H1 (cell line): ENCODE results near the gene DUSP7. TPM values are rescaled to one million over a fixed set of nuclear protein-coding genes. Genes with fewer than 3 reads are reported as not detected.

Experiments used
- CTCF ChIA-PET: fragments of 300-600 bp; sonication (Branson Sonifier 250); formaldehyde crosslinking; loops from one replicate; lab custom pipeline; 2021; ENCODE audit not compliant: partially characterized antibody; lab: Charles Lee
- POLR2A ChIA-PET: fragments of 300-600 bp; sonication (Branson Sonifier 250); formaldehyde crosslinking; loops from one replicate; lab custom pipeline; 2021; ENCODE audit warnings: inconsistent platforms; ENCODE audit not compliant: partially characterized antibody; lab: Charles Lee
- DNase-seq, 2 experiments: peaks; one replicate each; pipeline versions ENCODE4 v3.0.0 to v3.0.0-alpha.2; 2010 to 2022; ENCODE audit warnings: low spot score in 2 of 2, low read depth in 1 of 2, mixed read lengths in 1 of 2
- FAIRE-seq: peaks from 2 replicates; lab custom pipeline; 2011; peaks lifted over from hg19 to GRCh38; lab: Jason Lieb, UNC
- H2AFZ ChIP-seq: 2 replicates; pipeline ENCODE4 v1.8.1; 2012; ENCODE audit warnings: low read length, inconsistent platforms
- H2AK5ac ChIP-seq: 2 replicates; pipeline ENCODE4 v1.6.1; 2013; ENCODE audit warnings: low read depth, low read length
- H2BK120ac ChIP-seq: replicated peaks from 2 replicates; pipeline ENCODE3; 2013; ENCODE audit warnings: low read depth, low read length, inconsistent platforms
- H2BK12ac ChIP-seq: 2 replicates; pipeline ENCODE4 v1.6.1; 2013; ENCODE audit warnings: low read depth, low read length
- H2BK15ac ChIP-seq: 2 replicates; pipeline ENCODE4 v1.6.1; 2013; ENCODE audit warnings: low read length
- H2BK20ac ChIP-seq: 2 replicates; pipeline ENCODE4 v1.6.1; 2013; ENCODE audit warnings: low read length
- H2BK5ac ChIP-seq: 2 replicates; pipeline ENCODE4 v1.6.1; 2013; ENCODE audit warnings: low read depth, low read length
- H3K14ac ChIP-seq: 2 replicates; pipeline ENCODE4 v1.6.1; 2013; ENCODE audit warnings: inconsistent platforms; ENCODE audit not compliant: insufficient read length
- H3K18ac ChIP-seq: 2 replicates; pipeline ENCODE4 v1.6.1; 2013; ENCODE audit warnings: low read length; ENCODE audit errors: extremely low read depth
- H3K23ac ChIP-seq: 2 replicates; pipeline ENCODE4 v1.6.1; 2013; ENCODE audit warnings: inconsistent platforms; ENCODE audit not compliant: insufficient read length
- H3K23me2 ChIP-seq: 2 replicates; pipeline ENCODE4 v1.6.1; 2013; ENCODE audit warnings: low read depth, low read length
- H3K27ac ChIP-seq: 2 replicates; pipeline ENCODE4 v1.6.1; 2011; ENCODE audit warnings: low read depth, low read length, inconsistent platforms
- H3K27me3 ChIP-seq, 4 experiments: replicated peaks in 1 of 4; 1 replicate in 1 of 4; 2 replicates in 3 of 4; pipeline versions ENCODE4 v1.6.1 to v1.8.1; 2011 to 2013; ENCODE audit warnings: low read length in 3 of 4, mild to moderate bottlenecking in 3 of 4, inconsistent platforms in 2 of 4, mixed read lengths in 2 of 4, moderate library complexity in 1 of 4; ENCODE audit not compliant: control insufficient read depth in 3 of 4, insufficient read depth in 3 of 4; ENCODE audit errors: extremely low read depth in 1 of 4
- H3K36me3 ChIP-seq, 4 experiments: 2 replicates each; pipeline versions ENCODE4 v1.6.1 to v1.8.1; 2011 to 2013; ENCODE audit warnings: mild to moderate bottlenecking in 4 of 4, low read length in 3 of 4, moderate library complexity in 2 of 4, control low read depth in 1 of 4, inconsistent platforms in 1 of 4; ENCODE audit not compliant: insufficient read depth in 4 of 4, control insufficient read depth in 2 of 4
- H3K4ac ChIP-seq: replicated peaks from 2 replicates; pipeline ENCODE3; 2013; ENCODE audit warnings: low read length, low read depth, mixed read lengths, inconsistent platforms; ENCODE audit not compliant: insufficient read length
- H3K4me1 ChIP-seq, 4 experiments: replicated peaks in 1 of 4; 1 replicate in 1 of 4; 2 replicates in 3 of 4; pipeline versions ENCODE4 v1.6.1 to v1.8.1; 2011 to 2013; ENCODE audit warnings: low read length in 3 of 4, inconsistent platforms in 2 of 4, mixed read lengths in 1 of 4; ENCODE audit not compliant: insufficient read depth in 4 of 4, control insufficient read depth in 3 of 4
- H3K4me2 ChIP-seq, 2 experiments: 2 replicates each; pipeline versions ENCODE4 v1.6.1 to v1.8.1; 2011 to 2013; ENCODE audit warnings: low read depth in 2 of 2, low read length in 2 of 2, control low read depth in 1 of 2, inconsistent platforms in 1 of 2, mild to moderate bottlenecking in 1 of 2; ENCODE audit not compliant: insufficient read depth in 1 of 2
- H3K4me3 ChIP-seq, 4 experiments: fragments of 200-600, 300-600 bp in 1 of 4; sonication (generic), shearing (Covaris generic), sonication (Bioruptor Twin) in 1 of 4; 2 replicates each; pipeline versions ENCODE4 v1.5.1 to v1.8.1; 2011 to 2016; ENCODE audit warnings: low read length in 4 of 4, low read depth in 3 of 4, control low read depth in 2 of 4, inconsistent platforms in 2 of 4, mild to moderate bottlenecking in 2 of 4, mixed read lengths in 1 of 4, moderate library complexity in 1 of 4; ENCODE audit not compliant: insufficient read depth in 2 of 4; ENCODE audit errors: extremely low read depth in 1 of 4
- H3K56ac ChIP-seq: replicated peaks from 2 replicates; pipeline ENCODE3; 2013; ENCODE audit warnings: low read depth, mild to moderate bottlenecking, mixed read lengths, low read length, inconsistent platforms; ENCODE audit not compliant: insufficient read length
- H3K79me1 ChIP-seq: 2 replicates; pipeline ENCODE4 v1.6.1; 2013; ENCODE audit warnings: low read depth, low read length, control low read depth
- H3K79me2 ChIP-seq, 2 experiments: 2 replicates each; pipeline versions ENCODE4 v1.6.1 to v1.8.1; 2012 to 2013; ENCODE audit warnings: low read length in 2 of 2, mild to moderate bottlenecking in 2 of 2, inconsistent platforms in 1 of 2; ENCODE audit not compliant: insufficient read depth in 2 of 2, control insufficient read depth in 1 of 2
- H3K9ac ChIP-seq, 4 experiments: replicated peaks in 1 of 4; 1 replicate in 1 of 4; 2 replicates in 3 of 4; pipeline versions ENCODE4 v1.6.1 to v1.8.1; 2011 to 2013; ENCODE audit warnings: low read depth in 3 of 4, low read length in 3 of 4, control low read depth in 2 of 4, mild to moderate bottlenecking in 2 of 4, moderate library complexity in 2 of 4, inconsistent platforms in 1 of 4; ENCODE audit errors: extremely low read depth in 1 of 4
- H3K9me3 ChIP-seq, 2 experiments: 2 replicates each; pipeline versions ENCODE4 v1.6.1 to v1.8.1; 2012 to 2013; ENCODE audit warnings: mild to moderate bottlenecking in 2 of 2, moderate library complexity in 2 of 2, control low read depth in 1 of 2, inconsistent platforms in 1 of 2, low read depth in 1 of 2, low read length in 1 of 2, mixed read lengths in 1 of 2; ENCODE audit not compliant: insufficient read depth in 2 of 2
- H4K20me1 ChIP-seq, 2 experiments: replicated peaks in 1 of 2; 2 replicates each; pipeline versions ENCODE3 to v1.8.1; 2011 to 2013; ENCODE audit warnings: inconsistent platforms in 2 of 2, low read length in 2 of 2, mild to moderate bottlenecking in 1 of 2; ENCODE audit not compliant: insufficient read depth in 2 of 2, control insufficient read depth in 1 of 2
- H4K5ac ChIP-seq: 2 replicates; pipeline ENCODE4 v1.6.1; 2013; ENCODE audit warnings: low read length, low read depth, mixed read lengths, inconsistent platforms; ENCODE audit not compliant: insufficient read length
- H4K8ac ChIP-seq: 2 replicates; pipeline ENCODE4 v1.8.0; 2013; ENCODE audit warnings: mild to moderate bottlenecking, moderate library complexity, low read length, inconsistent platforms; ENCODE audit not compliant: insufficient read depth; ENCODE audit errors: extremely low read depth
- H4K91ac ChIP-seq: replicated peaks from 2 replicates; pipeline ENCODE3; 2013; ENCODE audit warnings: low read length, mixed read lengths, inconsistent platforms; ENCODE audit not compliant: insufficient read length
- CHD1 ChIP-seq: IDR thresholded peaks from 2 replicates; pipeline ENCODE4 v1.6.1; 2012; ENCODE audit warnings: low read depth, low read length, improper control_type of control experiment
- CHD2 ChIP-seq: IDR thresholded peaks from 2 replicates; pipeline ENCODE4 v1.6.1; 2012; ENCODE audit warnings: low read length, improper control_type of control experiment
- CREB1 ChIP-seq: IDR thresholded peaks from 2 replicates; pipeline ENCODE4 v1.6.1; 2012; ENCODE audit warnings: inconsistent platforms
- EP300 ChIP-seq, 2 experiments: IDR thresholded peaks; 1 replicate in 1 of 2; 2 replicates in 1 of 2; pipeline ENCODE4 v1.6.1; 2011 to 2012; ENCODE audit warnings: low read depth in 2 of 2, low read length in 2 of 2, mild to moderate bottlenecking in 2 of 2, borderline replicate concordance in 1 of 2, inconsistent platforms in 1 of 2, moderate library complexity in 1 of 2
- FOSL1 ChIP-seq: IDR thresholded peaks from 2 replicates; pipeline ENCODE4 v1.6.1; 2011; ENCODE audit warnings: mild to moderate bottlenecking, low read depth, low read length, moderate library complexity; ENCODE audit not compliant: insufficient read depth
- HDAC6 ChIP-seq: IDR thresholded peaks from one replicate; pipeline ENCODE4 v1.7.1; 2012; ENCODE audit warnings: low read depth, mild to moderate bottlenecking, inconsistent platforms, low read length, moderate library complexity
- KDM5A ChIP-seq: fragments of 200-600 bp; IDR thresholded peaks from 2 replicates; pipeline ENCODE4 v1.7.1; 2012; ENCODE audit warnings: mild to moderate bottlenecking, low read length, inconsistent platforms, mixed read lengths
- MAFK ChIP-seq: IDR thresholded peaks from 2 replicates; pipeline ENCODE4 v1.6.1; 2012; ENCODE audit warnings: low read depth, mild to moderate bottlenecking, improper control_type of control experiment, low read length
- RFX5 ChIP-seq: IDR thresholded peaks from 2 replicates; pipeline ENCODE4 v1.6.1; 2011; ENCODE audit warnings: low read depth, low read length, improper control_type of control experiment, borderline replicate concordance
- SRF ChIP-seq: IDR thresholded peaks from 2 replicates; pipeline ENCODE4 v1.6.1; 2011; ENCODE audit warnings: mild to moderate bottlenecking, low read depth, low read length, moderate library complexity
- TAF1 ChIP-seq: IDR thresholded peaks from 2 replicates; pipeline ENCODE4 v1.6.1; 2011; ENCODE audit warnings: mild to moderate bottlenecking, low read depth, low read length
- WGBS, 2 experiments: shearing (Covaris generic) in 1 of 2; methylation state at CpG; one replicate each; pipeline versions ENCODE4 v1.1.6 to v1.1.7; 2013 to 2015; ENCODE audit warnings: low lambda C conversion rate in 2 of 2, mixed read lengths in 2 of 2, inconsistent platforms in 1 of 2, low coverage in 1 of 2, missing lambda C conversion rate in 1 of 2; ENCODE audit not compliant: insufficient replicate concordance in 2 of 2, insufficient coverage in 1 of 2, insufficient read length in 1 of 2; ENCODE audit errors: extremely low coverage in 1 of 2, missing lambda C conversion rate in 1 of 2; 5-methylcytosine and 5-hydroxymethylcytosine counted together
- polyA plus RNA-seq, 7 experiments: library from polyadenylated mRNA; depleted of rRNA in 3 of 7; stranded (reverse) in 5 of 7; unstranded in 2 of 7; fragments of >200 nt in 5 of 7; fragments of 200-250 nt in 2 of 7; gene quantifications; 1 replicate in 5 of 7; 2 replicates in 1 of 7; 4 replicates in 1 of 7; pipeline versions ENCODE4 v1.2.1 to v1.2.3, GENCODE V29; 2011 to 2013; ENCODE audit warnings: missing spikeins in 2 of 7, mixed read lengths in 2 of 7
- total RNA-seq: library from RNA; stranded (reverse); fragmentation: NEBNext Ultra II Directional; extraction: Animal tissue kit (Norgen Biotek cat#: 25700); gene quantifications from 2 replicates; pipeline ENCODE4 v1.2.1, GENCODE V29; 2021
- TF ChIP-seq, protein P1 (sequence below): IDR thresholded peaks from 2 replicates; pipeline ENCODE4 v1.6.1; 2012; ENCODE audit warnings: inconsistent platforms

Gene DUSP7
- total and polyA plus RNA-seq, 2 of the 8 experiments (the other 6 are each of a cell fraction or from before 2014, with no cell fraction given), result 19.4 to 24.9 TPM

DNA sequence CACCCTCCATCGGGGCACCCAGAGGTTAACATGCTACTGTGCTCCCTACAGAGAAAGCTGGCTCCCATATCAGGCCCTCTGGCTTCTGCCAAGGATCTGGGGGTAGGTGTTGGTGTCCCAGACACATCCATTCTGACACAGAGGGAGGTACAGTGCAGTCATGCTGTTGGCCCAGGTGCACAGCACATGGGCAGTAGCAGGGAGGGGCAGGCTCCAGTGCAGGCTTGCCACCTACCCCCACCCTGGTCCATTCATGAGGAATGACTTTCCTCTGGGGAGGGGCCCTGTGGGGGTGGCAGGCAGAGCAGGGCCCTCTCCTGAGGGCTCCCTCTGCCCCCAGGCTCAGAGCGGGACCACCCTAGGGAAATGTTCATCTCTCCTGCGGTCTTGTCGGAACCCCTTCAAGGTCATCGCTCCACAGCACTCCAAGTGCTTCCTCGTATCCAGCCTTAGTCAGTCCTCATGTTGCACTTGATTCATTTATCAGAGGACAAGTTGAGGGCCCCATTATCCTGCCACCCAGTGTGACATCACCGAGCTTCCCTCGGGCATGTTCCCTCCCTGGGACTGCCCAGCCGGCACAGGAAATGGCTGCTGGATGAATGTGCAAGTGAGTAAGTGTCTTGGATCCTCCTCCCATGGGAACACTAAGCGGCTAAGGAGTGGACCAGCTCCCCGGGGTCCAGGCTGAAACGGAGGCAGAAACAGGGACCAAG lies 10.0 kb downstream of the DUSP7 start:
- no peak overlapping the region for H3K27ac ChIP-seq
- H3K4me1 ChIP-seq, result peaks cover 0 to 8% (median 3%) of the 10 kb centered on the region in 4 experiments; a peak in 5 of 7 replicates
- no peak overlapping the region for H4K8ac ChIP-seq
- no peak overlapping the region for H4K5ac ChIP-seq
- H2AFZ ChIP-seq, result no peak overlapping the region
- H4K20me1 ChIP-seq, result no peaks in the 10 kb centered on the region
- no peak overlapping the region for H3K4me3 ChIP-seq
- peaks cover 0 to 9% (median 8%) of the 10 kb centered on the region in 4 experiments; a peak in 4 of 8 replicates for H3K36me3 ChIP-seq
- H3K4me2 ChIP-seq, result no peak overlapping the region
- H3K23ac ChIP-seq, result no peak overlapping the region
- H3K18ac ChIP-seq, result no peak overlapping the region
- H2BK120ac ChIP-seq, result no peak overlapping the region
- H3K14ac ChIP-seq, result no peak overlapping the region
- H3K79me1 ChIP-seq, result no peaks in the 10 kb centered on the region
- H3K9me3 ChIP-seq, result no peaks in the 10 kb centered on the region
- H3K27me3 ChIP-seq, result no peaks in the 10 kb centered on the region
- DNase-seq (no peak), FAIRE-seq (no peak)
- H2BK20ac ChIP-seq, result 0 out of 2 replicates have a peak overlapping the region, but pooled peaks have one; percentile 75
- POLR2A ChIA-PET, result interaction anchor here (0.6 to 4.1 kb wide), 7 partner anchors 11 to 78 kb away, joined by 3 to 24 read pairs (median 4); partner anchors contain the start of genes ACY1 and DUSP7
- H3K79me2 ChIP-seq, result no peaks in the 10 kb centered on the region
- H2AK5ac ChIP-seq, result no peak overlapping the region
- no peaks in the 10 kb centered on the region for H3K23me2 ChIP-seq
- H2BK12ac ChIP-seq, result no peak overlapping the region
- no peak overlapping the region for H4K91ac ChIP-seq
- peak overlapping the region; percentile 67; the same call in 1 of the 2 replicates for H2BK15ac ChIP-seq
- H3K9ac ChIP-seq, result no peak overlapping the region
- H2BK5ac ChIP-seq, result peak overlapping the region; percentile 4
- H3K56ac ChIP-seq, result no peak overlapping the region
- WGBS, 2 experiments, result 89% methylated on average over 12 of the region's 12 CpGs; no CpG with 5 or more reads in 1 of the 2 experiments
- H3K4ac ChIP-seq, result no peak overlapping the region
- CTCF ChIA-PET, result interaction anchor here (0.7 to 33.0 kb wide), 11 partner anchors 7 to 185 kb away, joined by 3 to 984 read pairs (median 7); partner anchors contain the start of gene DUSP7
- TF ChIP-seq MAFK, result no peak
- no peak for TF ChIP-seq TAF1
- TF ChIP-seq CHD2, result no peak
- TF ChIP-seq HDAC6, result no peak
- no peak for TF ChIP-seq CREB1
- TF ChIP-seq EP300 (IDR thresholded peaks at IDR 0.05; ENCODE audit: borderline replicate concordance in 1 of 2, low read depth in 2 of 2, low read length in 2 of 2), result no peak
- no peak for TF ChIP-seq KDM5A
- TF ChIP-seq, protein P1, sequence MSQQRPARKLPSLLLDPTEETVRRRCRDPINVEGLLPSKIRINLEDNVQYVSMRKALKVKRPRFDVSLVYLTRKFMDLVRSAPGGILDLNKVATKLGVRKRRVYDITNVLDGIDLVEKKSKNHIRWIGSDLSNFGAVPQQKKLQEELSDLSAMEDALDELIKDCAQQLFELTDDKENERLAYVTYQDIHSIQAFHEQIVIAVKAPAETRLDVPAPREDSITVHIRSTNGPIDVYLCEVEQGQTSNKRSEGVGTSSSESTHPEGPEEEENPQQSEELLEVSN, result no peak
- TF ChIP-seq SRF, result no peak
- TF ChIP-seq FOSL1, result no peak
- TF ChIP-seq RFX5, result no peak
- no peak for TF ChIP-seq CHD1
